KOPT-K1 (cell line): ENCODE data around the gene MTA2.

ENCODE experiments used
- H3K27ac ChIP-seq: fragments of 200-600 bp; sonication (generic); 2 replicates; pipeline ENCODE4 v1.5.1; 2016; ENCODE audit warnings: antibody characterized with exemption, mild to moderate bottlenecking, low read depth, low read length; ENCODE audit not compliant: poor library complexity, severe bottlenecking
- H3K36me3 ChIP-seq: fragments of 200-600 bp; sonication (generic); 2 replicates; pipeline ENCODE4 v1.5.1; 2017; ENCODE audit warnings: antibody characterized with exemption, mild to moderate bottlenecking, low read length, moderate library complexity; ENCODE audit not compliant: insufficient read depth
- H3K9me3 ChIP-seq: fragments of 200-600 bp; sonication (generic); 2 replicates; pipeline ENCODE4 v1.5.1; 2017; ENCODE audit warnings: antibody characterized with exemption, low read length, mild to moderate bottlenecking; ENCODE audit not compliant: insufficient read depth, poor library complexity, severe bottlenecking

The MTA2 gene

DNA sequence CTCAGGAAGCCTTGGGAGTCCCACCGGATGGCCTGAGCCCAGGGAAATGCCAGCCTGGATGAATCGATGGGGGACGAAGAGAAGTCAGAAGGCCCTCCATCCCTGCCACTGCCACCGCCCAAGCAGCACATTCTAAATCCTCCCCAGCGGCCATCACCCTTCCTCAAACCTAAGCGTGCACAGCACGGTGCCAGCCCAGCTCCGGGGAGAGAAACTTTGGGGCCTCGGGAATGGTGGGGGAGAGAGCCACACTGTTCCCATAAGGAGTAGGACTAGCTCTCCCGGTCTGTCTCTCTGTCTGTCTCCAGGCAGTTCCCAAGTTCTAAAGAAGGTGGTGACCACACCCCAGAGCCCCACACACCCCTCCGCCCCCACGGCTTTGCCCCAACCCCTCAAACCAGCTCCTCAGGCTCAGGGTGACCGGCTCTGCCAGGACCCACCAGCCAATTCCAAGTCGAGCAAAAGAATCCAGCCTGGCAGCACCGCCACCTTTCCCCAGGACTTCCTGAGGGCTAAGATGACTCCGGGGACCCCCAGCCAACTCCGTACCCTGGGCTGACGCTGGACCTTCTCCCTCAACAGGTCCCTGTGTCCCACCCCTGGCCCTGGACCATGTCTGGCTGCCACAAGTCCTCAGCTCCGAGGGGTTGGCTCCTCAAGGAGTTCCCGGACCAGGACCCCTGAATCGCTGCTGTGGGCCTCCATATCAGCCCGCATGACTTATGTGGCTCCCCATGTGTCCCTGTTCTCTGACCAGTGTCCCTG is 57.8 kb downstream of the MTA2 start:
- H3K27ac ChIP-seq: no peak overlapping the region
- H3K36me3 ChIP-seq: no peaks in the 10 kb centered on the region
- H3K9me3 ChIP-seq: no peaks in the 10 kb centered on the region
